Spleen (tissue), 11 donors: ENCODE measurements around the gene ABCA4. TPM values are rescaled to one million over a fixed set of nuclear protein-coding genes. Genes with fewer than 3 reads are reported as not detected.
"Not testable (repeated sequence)": the region's sequence is repeated elsewhere in the genome, so short reads cannot be mapped to it uniquely, and the experiment has no call there.

Experiments
- DNase-seq: peaks from one replicate; pipeline ENCODE4 v3.0.0-alpha.2; 2020
- H3K27ac ChIP-seq, 8 donors: fragments of 200-600 bp; sonication (generic) in 7 of 8; 1 replicate in 4 of 8; 2 replicates in 4 of 8; pipeline versions ENCODE4 v1.5.0 to v1.8.0; 2016 to 2021; ENCODE audit warnings: inconsistent platforms in 4 of 8, mild to moderate bottlenecking in 4 of 8, moderate library complexity in 1 of 8
- H3K27me3 ChIP-seq, 7 donors: fragments of 200-600 bp; sonication (generic) in 6 of 7; replicated peaks in 1 of 7; 1 replicate in 4 of 7; 2 replicates in 3 of 7; pipeline versions ENCODE4 v1.5.0 to v1.8.0; 2016 to 2021; ENCODE audit warnings: inconsistent platforms in 3 of 7, mild to moderate bottlenecking in 1 of 7
- H3K36me3 ChIP-seq, 6 donors: fragments of 200-600 bp; sonication (generic) in 5 of 6; 1 replicate in 4 of 6; 2 replicates in 2 of 6; pipeline versions ENCODE4 v1.5.0 to v1.8.0; 2016 to 2021; ENCODE audit warnings: inconsistent platforms in 2 of 6
- H3K4me1 ChIP-seq, 6 donors: fragments of 200-600 bp; sonication (generic) in 5 of 6; 1 replicate in 3 of 6; 2 replicates in 3 of 6; pipeline versions ENCODE4 v1.5.0 to v1.8.0; 2016 to 2021; ENCODE audit warnings: inconsistent platforms in 3 of 6
- H3K4me3 ChIP-seq, 8 donors: fragments of 200-600 bp; sonication (generic) in 7 of 8; 1 replicate in 4 of 8; 2 replicates in 4 of 8; pipeline versions ENCODE4 v1.5.0 to v1.8.0; 2016 to 2021; ENCODE audit warnings: inconsistent platforms in 4 of 8, mild to moderate bottlenecking in 4 of 8, moderate library complexity in 2 of 8
- H3K9me3 ChIP-seq, 8 donors: fragments of 200-600 bp; sonication (generic) in 7 of 8; 1 replicate in 4 of 8; 2 replicates in 4 of 8; pipeline versions ENCODE4 v1.5.0 to v1.8.0; 2016 to 2021; ENCODE audit warnings: inconsistent platforms in 4 of 8
- POLR2A ChIP-seq, 3 donors: fragments of 450-650 bp; IDR thresholded peaks; one replicate each; pipeline ENCODE4 v1.5.1; 2017; ENCODE audit warnings: antibody characterized with exemption in 3 of 3, mild to moderate bottlenecking in 1 of 3
- POLR2AphosphoS5 ChIP-seq, 3 donors: sonication (generic); formaldehyde crosslinking; IDR thresholded peaks; one replicate each; pipeline ENCODE4 v1.5.1; 2017; ENCODE audit warnings: antibody characterized with exemption in 3 of 3
- WGBS, 5 donors: extraction: QIAGEN DNeasy Blood & Tissue Kit in 3 of 5; methylation state at CpG; one replicate each; pipeline versions ENCODE4 v1.1.5 to v1.1.7; 2013 to 2018; 5-methylcytosine and 5-hydroxymethylcytosine counted together
- intact Hi-C: fragments of 100-400 bp; cut with DNase I; formaldehyde crosslinking; loops from one replicate; pipeline ENCODE4 v1.15.0; 2023; ENCODE audit warnings: low total_unique reads
- polyA plus RNA-seq, 3 donors: library from polyadenylated mRNA; stranded (reverse); fragments of 200-250 nt; gene quantifications; one replicate each; pipeline ENCODE4 v1.2.1, GENCODE V29; 2013
- total RNA-seq, 7 donors: library from RNA; depleted of rRNA in 3 of 7; stranded (reverse); fragments of >200 nt in 3 of 7; fragmentation: NEBNext Ultra II Directional in 4 of 7; extraction: Animal tissue kit (Norgen Biotek cat#: 25700) in 4 of 7; gene quantifications; one replicate each; pipeline versions ENCODE4 v1.1.0 to v1.2.1, GENCODE V29; 2016 to 2021
- TF ChIP-seq, protein P1 (sequence below), 11 experiments: fragments of 200-600 bp in 7 of 11; fragments of 450-650 bp in 4 of 11; sonication (generic) in 4 of 11; IDR thresholded peaks in 8 of 11; conservative IDR thresholded peaks in 3 of 11; 1 replicate in 7 of 11; 2 replicates in 4 of 11; pipeline versions ENCODE4 v1.4.0 to v1.8.0; 2016 to 2021; ENCODE audit warnings: antibody characterized with exemption in 11 of 11, inconsistent platforms in 4 of 11, mild to moderate bottlenecking in 1 of 11
- donor health status: healthy with polysubstance abuse.
- donor health status: DM: no; HTN: no; CAD: no; lungs with moderate emphysema.
- donor health status: DM: no; HTN: no; CAD: no.
- donor health status: Bipolar disorder and iron deficiency.
- donor health status: healthy.
- donor health status: DM: no; HTN: no; CAD: no.
- donor health status: DM: yes; HTN: yes; CAD: no.

Gene ABCA4
- total and polyA plus RNA-seq, 10 donors = 0.04 to 0.64 (median 0.24) TPM

DNA sequence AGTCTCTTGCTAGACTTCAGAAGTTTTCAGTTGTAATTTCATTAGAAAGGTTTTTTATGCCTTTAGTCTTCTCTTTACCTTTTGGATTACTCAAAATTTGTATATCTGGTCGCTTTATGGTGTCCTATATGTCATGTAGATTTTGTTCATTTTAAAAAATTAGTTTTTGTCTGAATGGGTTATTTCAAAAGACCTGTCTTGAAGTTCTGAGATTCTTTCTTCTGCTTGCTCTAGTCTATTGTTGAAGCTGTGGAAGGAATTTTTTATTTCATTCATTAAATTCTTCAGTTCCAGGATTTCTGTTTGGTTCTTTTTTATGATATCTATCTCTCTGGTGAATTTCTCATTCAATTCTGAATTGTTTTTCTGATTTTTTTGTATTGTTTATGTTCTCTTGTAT is 165.2 kb downstream of the ABCA4 start:
- DNase-seq = no peak
- H3K9me3 ChIP-seq = peaks cover 10 to 69% (median 61%) of the 10 kb centered on the region in 8 donors
- no peak overlapping the region for H3K27ac ChIP-seq
- H3K27me3 ChIP-seq = no peaks in the 10 kb centered on the region
- peaks cover 0 to 6% (median 0%) of the 10 kb centered on the region in 6 donors for H3K4me1 ChIP-seq
- intact Hi-C loops = no loop called here
- no peak overlapping the region for H3K4me3 ChIP-seq
- H3K36me3 ChIP-seq = no peaks in the 10 kb centered on the region
- no peak for TF ChIP-seq POLR2AphosphoS5 (IDR thresholded peaks at IDR 0.05)
- TF ChIP-seq, protein P1, sequence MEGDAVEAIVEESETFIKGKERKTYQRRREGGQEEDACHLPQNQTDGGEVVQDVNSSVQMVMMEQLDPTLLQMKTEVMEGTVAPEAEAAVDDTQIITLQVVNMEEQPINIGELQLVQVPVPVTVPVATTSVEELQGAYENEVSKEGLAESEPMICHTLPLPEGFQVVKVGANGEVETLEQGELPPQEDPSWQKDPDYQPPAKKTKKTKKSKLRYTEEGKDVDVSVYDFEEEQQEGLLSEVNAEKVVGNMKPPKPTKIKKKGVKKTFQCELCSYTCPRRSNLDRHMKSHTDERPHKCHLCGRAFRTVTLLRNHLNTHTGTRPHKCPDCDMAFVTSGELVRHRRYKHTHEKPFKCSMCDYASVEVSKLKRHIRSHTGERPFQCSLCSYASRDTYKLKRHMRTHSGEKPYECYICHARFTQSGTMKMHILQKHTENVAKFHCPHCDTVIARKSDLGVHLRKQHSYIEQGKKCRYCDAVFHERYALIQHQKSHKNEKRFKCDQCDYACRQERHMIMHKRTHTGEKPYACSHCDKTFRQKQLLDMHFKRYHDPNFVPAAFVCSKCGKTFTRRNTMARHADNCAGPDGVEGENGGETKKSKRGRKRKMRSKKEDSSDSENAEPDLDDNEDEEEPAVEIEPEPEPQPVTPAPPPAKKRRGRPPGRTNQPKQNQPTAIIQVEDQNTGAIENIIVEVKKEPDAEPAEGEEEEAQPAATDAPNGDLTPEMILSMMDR (IDR thresholded peaks at IDR 0.05 in 8 of 11, conservative IDR thresholded peaks at IDR 0.05 in 3 of 11) = no peak
- TF ChIP-seq POLR2A (IDR thresholded peaks at IDR 0.05) = no peak
- WGBS, 5 donors = 49 to 81% (median 73%) methylated on average over 1 of the region's 1 CpG

DNA sequence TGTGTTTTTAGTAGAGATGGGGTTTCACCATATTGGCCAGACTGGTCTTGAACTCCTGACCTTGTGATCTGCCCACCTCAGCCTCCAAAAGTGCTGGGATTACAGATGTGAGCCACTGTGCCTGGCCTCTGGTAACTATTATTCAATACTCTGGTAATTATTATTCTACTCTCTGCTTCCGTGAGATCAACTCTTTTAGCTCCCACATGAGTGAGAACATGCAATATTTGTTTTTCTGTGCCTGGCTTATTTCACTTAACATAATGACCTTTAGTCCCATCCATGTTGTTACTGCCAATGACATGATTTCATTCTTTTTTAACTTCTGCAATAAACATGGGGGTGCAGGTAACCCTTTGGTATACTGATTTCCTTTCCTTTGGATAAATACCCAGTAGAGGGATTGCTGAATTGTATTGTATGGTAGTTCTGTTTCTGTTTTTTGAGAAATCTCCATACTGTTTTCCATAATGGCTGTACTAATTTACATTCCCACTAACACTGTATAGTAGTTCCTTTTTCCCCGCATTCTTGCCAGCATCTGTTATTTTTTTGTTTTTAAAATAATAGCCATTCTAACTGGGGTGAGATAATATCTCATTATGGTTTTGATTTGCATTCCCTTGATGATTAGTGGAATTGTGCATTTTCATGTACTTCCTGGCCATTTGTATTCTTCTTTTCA is 173.8 kb downstream of the ABCA4 start:
- WGBS, 5 donors = 89 to 96% (median 89%) methylated on average over 2 of the region's 2 CpGs
- H3K4me1 ChIP-seq, H3K27ac ChIP-seq, H3K36me3 ChIP-seq, intact Hi-C loops, DNase-seq, H3K4me3 ChIP-seq, H3K27me3 ChIP-seq: not testable (repeated sequence)
- peaks cover 0 to 27% (median 21%) of the 10 kb centered on the region in 8 donors for H3K9me3 ChIP-seq

Other genes starting within 250 kb of the ABCA4 start
- gene DNTTIP2, start 241.9 kb downstream of the ABCA4 start, total RNA-seq = 10 to 100 TPM; 32.9 to 57.8 (median 46.0) TPM
- 10 to 100 TPM; 44.0 to 55.9 (median 50.8) TPM for gene DNTTIP2, start 241.9 kb downstream of the ABCA4 start, polyA plus RNA-seq
- gene GCLM, start 211.7 kb downstream of the ABCA4 start, total RNA-seq = 10 to 100 TPM; 14.0 to 23.3 (median 19.5) TPM
- gene GCLM, start 211.7 kb downstream of the ABCA4 start, polyA plus RNA-seq = 1 to 10 TPM; 3.6 to 5.4 (median 3.9) TPM
- 100 to 1,000 TPM in 2 of 7 donors, 10 to 100 TPM in 5; 42.8 to 124 (median 90.9) TPM for gene ARHGAP29, start 116.4 kb upstream of the ABCA4 start, total RNA-seq
- 10 to 100 TPM in 2 of 3 donors, 1 to 10 TPM in 1; 7.3 to 21.2 (median 13.0) TPM for gene ARHGAP29, start 116.4 kb upstream of the ABCA4 start, polyA plus RNA-seq